Amygdala (tissue), 56 donors: ENCODE results near the gene TIMM10.
A peak's percentile ranks its signal among the peaks of the same experiment; 100 is the strongest.

Experiments used
- DNase-seq, 56 donors: peaks; one replicate each; lab custom pipeline; 2025; lab: John Stamatoyannopoulos, UW

Gene TIMM10, protein sequence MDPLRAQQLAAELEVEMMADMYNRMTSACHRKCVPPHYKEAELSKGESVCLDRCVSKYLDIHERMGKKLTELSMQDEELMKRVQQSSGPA

GRCh38 chr11:57530596-57531507, at the start of gene TIMM10:
Gene TIMM10 (minus strand): TSS chr11:57530754. CDS start chr11:57530189, 565 bp downstream.
- DNase-seq, result peak; percentile 22 to 99 (median 94)

GRCh38 chr11:57574061-57574460, 43.5 kb upstream of the TIMM10 start:
- no peak for DNase-seq

DNA sequence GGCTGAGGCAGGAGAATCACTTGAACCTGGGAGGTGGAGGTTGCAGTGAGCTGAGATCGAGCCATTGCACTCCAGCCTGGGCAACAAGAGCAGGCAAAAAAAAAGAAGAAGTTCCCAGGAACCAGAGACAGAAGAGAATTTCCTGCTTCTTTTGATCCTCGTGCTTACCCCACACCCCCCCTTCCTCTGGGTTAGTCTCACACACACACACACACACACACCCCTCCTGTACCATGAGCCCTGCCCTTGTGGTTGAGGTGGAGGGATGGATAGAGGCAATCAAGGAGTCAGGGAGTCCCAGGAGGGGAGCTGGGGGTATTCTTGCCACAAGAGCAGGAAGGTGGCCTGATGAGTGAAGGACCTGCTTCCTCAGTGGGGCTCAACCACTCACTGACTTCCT, 41.1 kb upstream of the TIMM10 start:
- no peak for DNase-seq

DNA sequence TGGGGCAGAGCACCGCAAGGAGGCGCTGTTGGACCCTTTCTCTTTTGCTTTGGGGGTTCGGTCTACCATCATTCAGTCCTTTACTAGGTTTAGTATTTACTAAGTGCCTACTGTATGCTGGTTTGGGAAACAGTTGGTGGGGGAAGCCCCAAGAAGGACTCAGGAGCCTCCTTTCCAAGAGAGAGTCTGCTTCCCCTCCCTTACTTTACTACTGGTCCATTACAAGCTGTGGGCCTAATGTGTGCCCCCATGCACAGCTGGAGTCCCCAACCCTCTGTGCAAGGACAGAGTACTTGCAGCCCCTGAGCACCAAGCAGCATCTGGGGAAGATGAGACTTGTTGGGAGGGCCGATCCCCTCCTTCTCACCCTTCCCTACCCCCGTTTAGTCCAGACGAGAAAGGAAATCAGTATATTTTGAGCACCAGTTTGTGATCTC, 37.8 kb upstream of the TIMM10 start:
- DNase-seq, result peak in 11 of 56 donors; percentile 13 to 84 (median 64)

DNA sequence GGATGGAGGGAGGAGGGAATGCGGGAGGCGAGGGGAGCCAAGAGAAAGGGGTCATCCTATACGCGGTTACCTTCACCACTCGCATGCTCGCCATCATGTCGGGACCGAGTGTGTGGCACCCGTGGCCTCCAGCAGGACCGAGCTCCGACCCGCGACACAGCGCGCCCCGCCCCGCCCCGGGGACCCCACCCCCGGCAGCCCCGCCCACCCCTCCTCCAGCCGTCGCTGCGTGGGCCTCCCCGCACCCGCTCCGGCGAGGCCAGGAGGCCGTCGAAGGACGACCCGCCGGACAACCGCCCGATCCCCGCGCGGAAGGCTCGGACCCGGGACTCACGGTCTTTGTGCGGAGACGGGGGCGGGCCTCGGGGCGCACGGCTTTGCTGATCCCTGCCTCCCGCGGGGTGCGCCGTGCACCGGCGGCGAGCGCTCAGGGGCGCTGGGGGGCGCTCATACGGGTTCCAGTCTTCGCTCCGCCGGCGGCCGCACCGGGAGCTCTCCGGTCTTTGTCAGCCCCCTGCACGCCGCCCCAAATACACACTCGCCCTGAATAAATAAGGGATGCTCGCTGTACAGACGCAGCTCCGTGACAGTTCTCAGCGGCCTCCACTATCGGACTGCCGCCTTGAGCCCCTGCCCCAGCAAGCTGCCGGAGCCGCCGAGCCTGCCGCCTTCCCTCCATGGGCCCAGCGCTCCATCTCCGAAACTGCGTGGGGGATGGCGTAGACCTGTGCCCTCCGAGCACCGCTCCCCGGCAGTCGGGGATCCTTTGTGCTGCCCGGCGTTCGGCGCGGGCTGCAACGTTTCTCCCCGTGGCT, 37.2 kb upstream of the TIMM10 start, which contains the start of gene UBE2L6:
Gene UBE2L6 (minus strand): TSS at position 158 of the 815 bp plus-strand sequence. CDS start 61 bp downstream, at position 97.
- DNase-seq, result peak in 52 of 56 donors; percentile 27 to 86 (median 62)

DNA sequence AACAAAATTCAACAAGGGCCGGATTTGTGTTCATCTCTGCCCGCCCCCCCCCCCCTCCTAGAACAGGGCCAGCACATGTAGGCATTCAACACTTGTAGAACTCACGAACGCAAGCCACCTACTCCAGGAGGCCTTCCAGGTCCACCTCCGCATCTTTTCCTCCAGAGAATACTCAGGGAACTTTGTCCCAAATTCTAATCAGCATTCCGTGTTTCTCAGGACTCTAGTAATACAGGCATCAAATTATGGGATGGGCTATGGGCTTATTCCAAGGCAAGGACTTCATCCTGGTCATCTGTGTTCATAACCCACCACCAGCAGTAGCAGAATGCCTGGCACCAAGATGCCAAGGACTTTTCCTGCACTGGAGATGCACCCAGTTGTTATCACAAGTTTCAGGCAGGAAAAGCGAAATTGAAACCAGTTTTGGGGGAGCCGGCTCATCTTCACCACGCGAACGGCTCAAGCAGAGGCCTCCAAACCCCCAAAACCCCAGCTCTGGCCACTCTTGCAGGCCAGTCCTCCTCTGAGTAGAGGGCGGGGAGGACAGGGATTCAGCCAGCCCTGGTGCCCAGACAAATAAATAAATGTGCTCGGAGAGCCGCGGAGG, 36.5 kb upstream of the TIMM10 start:
- peak in 10 of 56 donors; percentile 31 to 75 (median 51) for DNase-seq

DNA sequence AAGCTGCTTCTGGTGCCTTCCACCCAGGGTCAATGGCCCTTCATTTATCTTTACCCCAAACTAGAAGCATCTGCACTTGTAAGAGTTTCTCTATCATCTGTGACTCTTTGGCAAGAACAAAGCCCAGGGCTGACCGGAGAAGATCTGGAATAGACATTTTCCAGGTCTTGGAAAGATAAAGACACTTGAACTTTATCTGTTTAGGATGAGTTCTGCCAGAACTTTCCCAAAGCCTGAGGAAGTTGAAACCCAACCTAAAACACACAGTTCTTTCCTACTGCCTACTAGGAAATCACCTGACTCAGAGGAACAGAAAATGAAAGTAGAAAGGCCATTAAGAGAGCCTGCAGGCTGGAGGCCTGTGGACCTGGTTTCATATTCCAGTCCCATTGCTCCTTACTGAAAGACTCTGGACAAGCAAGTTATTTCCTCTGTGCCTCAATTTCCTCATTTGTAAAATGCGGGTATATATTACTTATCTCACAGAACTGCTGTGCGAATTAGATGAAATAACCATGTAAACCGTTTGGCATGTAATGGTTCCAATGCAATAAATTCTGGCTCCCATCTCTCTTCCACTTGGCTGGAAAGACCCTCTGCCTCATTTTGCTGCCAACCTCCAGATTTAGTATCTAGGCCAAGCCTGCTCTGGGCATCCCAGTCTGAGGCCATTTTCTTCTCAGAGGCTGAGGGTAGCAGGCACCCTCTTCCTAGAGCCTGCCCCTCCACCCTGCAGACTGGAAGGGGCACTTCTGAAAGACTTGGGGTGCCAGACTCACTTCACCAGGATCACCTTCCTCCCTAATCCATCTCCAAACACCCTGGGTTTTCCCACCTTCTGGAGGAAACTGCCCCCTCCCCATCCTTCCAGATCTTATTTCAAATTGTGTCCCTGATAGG, 35.7 kb upstream of the TIMM10 start:
- DNase-seq, result peak in 12 of 56 donors; percentile 4 to 50 (median 19)

GRCh38 chr11:57562596-57562995, 32.0 kb upstream of the TIMM10 start:
- no peak for DNase-seq

DNA sequence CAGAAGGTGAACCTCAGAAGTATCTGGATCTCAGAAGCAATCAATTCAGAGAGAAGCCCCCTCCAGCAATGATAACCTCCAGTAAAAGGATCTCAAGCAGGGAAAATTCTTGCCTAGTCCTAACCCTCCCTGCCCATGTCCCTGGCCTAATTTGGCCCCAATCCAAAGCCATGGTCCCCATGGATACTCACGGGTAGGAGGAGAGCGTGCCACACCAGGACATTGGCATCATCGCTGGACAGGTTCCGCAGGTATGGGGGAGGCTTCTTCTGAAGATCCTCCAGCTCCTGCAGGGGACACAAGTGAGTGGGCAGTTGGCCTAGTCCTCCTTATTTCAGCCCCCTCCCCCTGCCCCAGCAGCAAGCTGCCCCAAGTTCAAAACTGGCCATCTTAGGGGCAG, 29.6 kb upstream of the TIMM10 start:
- no peak for DNase-seq

- no peak for DNase-seq
Observed at GRCh38 chr11:57556041-57556440, 25.5 kb upstream of the TIMM10 start.

DNA sequence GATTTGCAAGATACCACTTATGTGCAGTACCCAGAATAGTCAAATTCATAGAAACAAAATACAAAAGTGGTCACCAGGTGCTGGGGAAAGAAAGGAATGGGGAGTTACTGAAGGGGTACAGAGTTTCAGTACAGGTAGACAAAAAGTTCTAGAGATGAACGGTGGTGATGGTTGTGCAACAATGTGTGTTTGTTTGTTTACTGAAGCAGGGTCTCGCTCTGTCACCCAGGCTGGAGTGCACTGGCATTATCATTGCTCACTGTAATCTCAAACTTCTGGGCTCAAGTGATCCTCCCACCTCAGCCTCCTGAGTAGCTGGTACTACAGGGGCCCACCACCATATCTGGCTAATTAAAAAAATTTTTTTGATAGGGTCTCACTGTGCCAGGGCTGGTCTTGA, 24.8 kb upstream of the TIMM10 start:
- no peak for DNase-seq

- no peak for DNase-seq
Observed at GRCh38 chr11:57552479-57552878, 21.9 kb upstream of the TIMM10 start.

DNA sequence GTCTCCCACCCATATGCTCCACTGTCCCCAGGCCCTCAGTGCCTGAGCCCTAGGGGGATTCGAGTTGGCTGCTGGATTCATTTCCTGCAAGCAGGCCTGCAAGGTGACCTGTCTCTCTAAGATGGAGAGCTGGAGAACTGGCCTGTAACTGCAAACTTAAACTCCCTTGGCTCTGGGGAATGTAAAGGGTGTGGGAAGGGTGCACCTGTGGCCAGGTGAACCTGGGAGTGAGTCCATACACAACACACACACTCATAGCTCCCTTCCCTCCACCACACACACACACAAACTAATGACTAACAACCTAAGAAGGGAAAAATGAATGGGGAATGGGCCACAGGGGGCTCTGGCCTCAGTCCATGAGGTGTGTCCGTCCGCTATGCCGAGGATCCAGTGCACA, 21.4 kb upstream of the TIMM10 start:
- no peak for DNase-seq

DNA sequence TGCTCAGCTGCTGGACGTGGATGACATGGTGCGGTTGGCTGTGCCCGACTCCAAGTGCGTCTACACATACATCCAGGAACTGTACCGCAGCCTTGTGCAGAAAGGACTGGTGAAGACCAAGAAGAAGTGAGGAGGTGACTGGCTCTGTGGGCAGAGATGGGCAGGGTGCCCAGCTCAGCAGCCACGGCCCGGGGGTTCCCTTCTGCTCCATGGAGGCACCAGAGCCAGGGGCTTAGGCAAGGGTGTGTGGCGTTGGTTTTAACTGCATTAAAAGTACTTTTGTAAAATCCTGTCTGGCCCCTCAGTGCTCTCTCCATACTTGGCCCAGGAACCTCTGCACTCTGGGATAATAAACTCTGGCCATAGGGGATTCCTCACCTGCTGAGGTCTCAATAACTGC, 19.4 kb upstream of the TIMM10 start:
- no peak for DNase-seq

GRCh38 chr11:57547854-57548377, 17.4 kb upstream of the TIMM10 start:
- DNase-seq, result peak in 1 of 56 donors; percentile 8

DNA sequence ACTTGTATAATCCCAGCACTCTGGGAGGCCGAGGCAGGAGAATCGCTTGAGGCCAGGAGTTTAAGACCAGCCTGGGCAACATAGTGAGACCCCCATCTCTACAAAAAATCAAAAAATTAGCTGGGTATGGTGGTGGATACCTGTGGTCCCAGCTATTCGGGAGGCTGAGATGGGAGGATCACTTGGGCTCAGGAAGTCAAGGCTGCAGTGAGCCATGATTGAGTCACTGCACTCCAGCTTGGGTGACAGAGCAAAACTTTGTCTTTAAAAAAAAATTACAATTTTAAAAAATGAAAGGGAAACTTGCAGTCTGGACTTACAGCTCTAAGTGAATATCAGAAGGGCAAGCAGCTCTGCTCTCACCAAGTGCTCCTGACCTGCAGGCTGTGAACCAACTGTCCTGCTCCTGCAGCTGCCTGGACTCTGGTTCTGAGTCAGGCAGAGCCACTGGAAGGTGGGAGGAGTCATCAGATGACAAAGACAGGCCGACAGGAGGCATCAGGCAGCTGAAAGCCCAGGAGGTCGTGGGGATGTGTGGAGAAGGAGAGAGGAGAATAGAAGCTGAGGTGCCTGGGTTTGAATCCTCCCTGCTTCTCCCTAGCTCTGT, 16.4 kb upstream of the TIMM10 start:
- no peak for DNase-seq

DNA sequence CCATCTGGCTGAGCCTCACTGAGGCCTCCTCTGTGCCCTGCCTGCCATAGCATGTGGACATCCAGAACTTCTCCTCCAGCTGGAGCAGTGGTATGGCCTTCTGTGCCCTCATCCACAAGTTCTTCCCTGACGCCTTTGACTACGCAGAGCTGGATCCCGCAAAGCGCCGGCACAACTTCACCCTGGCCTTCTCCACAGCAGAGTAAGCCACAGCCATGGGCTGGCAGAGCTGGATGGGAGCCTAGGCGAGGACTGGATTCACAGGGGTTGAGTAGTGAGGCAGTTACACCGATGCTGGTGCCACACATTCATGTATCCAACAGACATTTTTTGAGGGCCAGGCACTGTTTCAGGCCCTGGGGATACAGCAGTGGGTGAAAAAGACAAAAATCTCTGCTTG, 15.9 kb upstream of the TIMM10 start:
- DNase-seq, result no peak

GRCh38 chr11:57545883-57546282, 15.3 kb upstream of the TIMM10 start:
- no peak for DNase-seq

DNA sequence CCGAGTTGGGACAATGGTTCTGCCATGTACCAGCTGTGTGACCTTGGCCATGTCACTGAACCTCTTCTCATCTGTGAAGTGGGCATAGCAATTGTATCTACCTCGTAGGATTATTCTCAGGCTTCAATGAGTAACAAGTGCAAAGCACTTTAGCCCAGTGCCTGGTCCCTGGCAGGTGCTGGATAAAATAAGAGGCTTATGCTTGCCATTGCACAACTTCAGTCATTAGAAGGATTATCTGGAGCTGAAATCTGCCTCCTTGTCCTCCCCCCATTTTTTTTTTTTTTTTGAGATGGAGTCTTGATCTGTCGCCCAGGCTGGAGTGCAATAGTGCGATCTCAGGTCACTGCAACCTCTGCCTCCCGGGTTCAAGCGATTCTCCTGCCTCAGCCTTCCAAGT, 14.0 kb upstream of the TIMM10 start:
- no peak for DNase-seq
